ENCODE results near the gene NDP.

DNA sequence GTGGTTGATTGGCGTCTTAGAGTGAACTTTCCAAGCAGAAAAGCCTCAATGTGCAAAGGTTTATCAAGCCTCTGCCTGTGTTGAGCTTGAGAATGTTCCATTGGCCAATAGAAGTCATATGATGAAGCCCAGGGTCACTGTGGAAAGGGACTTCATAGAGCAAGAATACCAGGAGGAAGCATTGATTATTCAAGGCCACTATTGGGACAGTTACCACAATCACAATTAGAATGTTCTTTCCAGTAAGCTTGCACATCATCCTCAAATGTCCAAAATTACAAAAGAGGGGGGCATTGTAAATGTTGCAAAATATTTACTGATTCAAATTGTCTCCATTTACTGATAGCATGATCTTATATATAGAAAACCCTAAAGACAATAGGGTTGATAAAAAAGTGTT lies 32.9 kb upstream of the NDP start:
- TF ChIP-seq, protein P1, sequence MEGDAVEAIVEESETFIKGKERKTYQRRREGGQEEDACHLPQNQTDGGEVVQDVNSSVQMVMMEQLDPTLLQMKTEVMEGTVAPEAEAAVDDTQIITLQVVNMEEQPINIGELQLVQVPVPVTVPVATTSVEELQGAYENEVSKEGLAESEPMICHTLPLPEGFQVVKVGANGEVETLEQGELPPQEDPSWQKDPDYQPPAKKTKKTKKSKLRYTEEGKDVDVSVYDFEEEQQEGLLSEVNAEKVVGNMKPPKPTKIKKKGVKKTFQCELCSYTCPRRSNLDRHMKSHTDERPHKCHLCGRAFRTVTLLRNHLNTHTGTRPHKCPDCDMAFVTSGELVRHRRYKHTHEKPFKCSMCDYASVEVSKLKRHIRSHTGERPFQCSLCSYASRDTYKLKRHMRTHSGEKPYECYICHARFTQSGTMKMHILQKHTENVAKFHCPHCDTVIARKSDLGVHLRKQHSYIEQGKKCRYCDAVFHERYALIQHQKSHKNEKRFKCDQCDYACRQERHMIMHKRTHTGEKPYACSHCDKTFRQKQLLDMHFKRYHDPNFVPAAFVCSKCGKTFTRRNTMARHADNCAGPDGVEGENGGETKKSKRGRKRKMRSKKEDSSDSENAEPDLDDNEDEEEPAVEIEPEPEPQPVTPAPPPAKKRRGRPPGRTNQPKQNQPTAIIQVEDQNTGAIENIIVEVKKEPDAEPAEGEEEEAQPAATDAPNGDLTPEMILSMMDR (IDR thresholded peaks at IDR 0.05; ENCODE audit: low read length), result no peak
- TF ChIP-seq EZH2 (IDR thresholded peaks at IDR 0.05; ENCODE audit: borderline replicate concordance, low read length), result no peak
